Naive thymus-derived CD4-positive, alpha-beta T cell (primary cell): Measurements from ENCODE around the gene IL10RB. TPM values are rescaled to one million over a fixed set of nuclear protein-coding genes. Genes with fewer than 3 reads are reported as not detected.

Source experiments
- ATAC-seq: fragments of 150-1000 bp; cut with Tn5 transposase; 2 replicates; pipeline ENCODE4 v1.10.0; 2021; ENCODE audit warnings: mild to moderate bottlenecking, moderate library complexity
- CTCF ChIA-PET: fragments of 350-600 bp; sonication (Branson Sonifier 250); formaldehyde crosslinking; loops from one replicate; lab custom pipeline; 2021; ENCODE audit warnings: antibody characterized with exemption; lab: Charles Lee
- POLR2A ChIA-PET: fragments of 350-600 bp; sonication (Branson Sonifier 250); formaldehyde crosslinking; loops from one replicate; lab custom pipeline; 2021; ENCODE audit warnings: antibody characterized with exemption, inconsistent platforms; lab: Charles Lee
- DNase-seq, 9 donors: peaks; one replicate each; pipeline versions ENCODE4 v3.0.0 to v3.0.0-alpha.2; 2020 to 2022; ENCODE audit warnings: mixed read lengths in 1 of 9
- H3K27ac ChIP-seq: one replicate; pipeline ENCODE4 v1.7.0; 2013; ENCODE audit warnings: mild to moderate bottlenecking, low read depth, low read length, moderate library complexity
- H3K27me3 ChIP-seq, 2 donors: one replicate each; pipeline ENCODE4 v1.7.0; 2013; ENCODE audit warnings: low read length in 2 of 2, mild to moderate bottlenecking in 2 of 2, moderate library complexity in 2 of 2; ENCODE audit not compliant: control insufficient read depth in 2 of 2, insufficient read depth in 2 of 2
- H3K36me3 ChIP-seq, 3 experiments: 1 replicate in 2 of 3; 2 replicates in 1 of 3; pipeline ENCODE4 v1.7.0; 2013; ENCODE audit warnings: low read length in 3 of 3, mild to moderate bottlenecking in 3 of 3, moderate library complexity in 1 of 3; ENCODE audit not compliant: insufficient read depth in 3 of 3, control insufficient read depth in 2 of 3
- H3K4me1 ChIP-seq, 2 donors: one replicate each; pipeline ENCODE4 v1.7.0; 2013; ENCODE audit warnings: low read length in 2 of 2, mild to moderate bottlenecking in 2 of 2, moderate library complexity in 1 of 2; ENCODE audit not compliant: control insufficient read depth in 2 of 2, insufficient read depth in 2 of 2
- H3K4me3 ChIP-seq: 2 replicates; pipeline ENCODE4 v1.7.0; 2013; ENCODE audit warnings: mild to moderate bottlenecking, low read length
- H3K9me3 ChIP-seq, 3 experiments: 1 replicate in 2 of 3; 2 replicates in 1 of 3; pipeline ENCODE4 v1.7.0; 2013; ENCODE audit warnings: low read length in 3 of 3; ENCODE audit not compliant: control insufficient read depth in 2 of 3
- H3K27ac Mint-ChIP-seq, 9 donors: one replicate each; pipeline ENCODE4 v1.8.0; 2020 to 2022; ENCODE audit warnings: mixed read lengths in 9 of 9, mild to moderate bottlenecking in 8 of 9, moderate library complexity in 5 of 9, inconsistent platforms in 2 of 9
- H3K27me3 Mint-ChIP-seq, 5 donors: one replicate each; pipeline ENCODE4 v1.8.0; 2021 to 2022; ENCODE audit warnings: mixed read lengths in 5 of 5, mild to moderate bottlenecking in 1 of 5
- H3K36me3 Mint-ChIP-seq, 5 donors: one replicate each; pipeline ENCODE4 v1.8.0; 2020 to 2022; ENCODE audit warnings: mixed read lengths in 5 of 5, mild to moderate bottlenecking in 3 of 5, inconsistent platforms in 1 of 5
- H3K4me1 Mint-ChIP-seq, 7 donors: one replicate each; pipeline ENCODE4 v1.8.0; 2020 to 2022; ENCODE audit warnings: mixed read lengths in 7 of 7, mild to moderate bottlenecking in 3 of 7, inconsistent platforms in 1 of 7
- H3K4me3 Mint-ChIP-seq, 10 donors: one replicate each; pipeline ENCODE4 v1.8.0; 2020 to 2022; ENCODE audit warnings: mild to moderate bottlenecking in 10 of 10, mixed read lengths in 10 of 10, moderate library complexity in 6 of 10, inconsistent platforms in 2 of 10
- H3K9me3 Mint-ChIP-seq, 11 donors: one replicate each; pipeline ENCODE4 v1.8.0; 2020 to 2022; ENCODE audit warnings: mixed read lengths in 11 of 11, mild to moderate bottlenecking in 4 of 11, inconsistent platforms in 1 of 11, moderate library complexity in 1 of 11
- intact Hi-C, 2 donors: fragments of 100-400 bp; cut with micrococcal nuclease; formaldehyde crosslinking; loops; one replicate each; pipeline ENCODE4 v1.15.1; 2023
- polyA plus RNA-seq, 2 donors: library from polyadenylated mRNA; unstranded; fragments of 300-500 nt; fragmentation: Illumina TruSeq; gene quantifications; one replicate each; pipeline ENCODE4 v1.2.3, GENCODE V29; 2021
- total RNA-seq, 6 experiments: library from RNA in 5 of 6; stranded (reverse) in 5 of 6; gene quantifications; 1 replicate in 5 of 6; 2 replicates in 1 of 6; pipeline ENCODE4 v1.2.3 and lab custom pipeline; 2021 to 2026

IL10RB gene
- total and polyA plus RNA-seq, 7 experiments from 2014 or later: 17.6 to 51.4 (median 33.3) TPM

GRCh38 chr21:33268737-33269441, 2.7 kb downstream of the IL10RB start:
- Histone ChIP-seq H3K36me3 (peaks cover 0 to 27% (median 9%) of the 10 kb centered on the region in 3 experiments), H3K9me3 (no peaks in the 10 kb centered on the region), H3K27me3 (no peaks in the 10 kb centered on the region), H3K4me1 (peaks cover 15 to 34% of the 10 kb centered on the region in 2 donors), H3K4me3 (no peak overlapping the region), H3K27ac (peak overlapping the region; percentile 45)
- intact Hi-C loops: loop anchor here (5.0 to 10.0 kb wide), 2 partner anchors 96 to 178 kb away; no protein-coding TSS in a partner anchor
- Mint-ChIP-seq H3K4me3 (peak overlapping the region in 9 of 10 donors; percentile 24 to 98 (median 64)), H3K36me3 (peaks cover 8 to 55% (median 28%) of the 10 kb centered on the region in 5 donors), H3K9me3 (peaks cover 0 to 3% (median 0%) of the 10 kb centered on the region in 11 donors), H3K27me3 (no peaks in the 10 kb centered on the region), H3K27ac (peak overlapping the region in 7 of 9 donors; percentile 84 to 97 (median 91)), H3K4me1 (peaks cover 51 to 77% (median 73%) of the 10 kb centered on the region in 7 donors)
- ChIA-PET POLR2A (interaction anchor here (1.0 to 2.1 kb wide), 4 partner anchors 13 to 56 kb away, joined by 3 to 7 read pairs (median 3); partner anchors contain the start of gene IFNAR1), CTCF (no interaction called here)
- no peak for DNase-seq
- ATAC-seq: no peak

- H3K4me3 Mint-ChIP-seq: peak overlapping the region in 2 of 10 donors; percentile 7 to 11
- Histone ChIP-seq H3K36me3 (peaks cover 0 to 23% (median 9%) of the 10 kb centered on the region in 3 experiments), H3K27me3 (no peaks in the 10 kb centered on the region), H3K4me1 (peaks cover 15 to 26% of the 10 kb centered on the region in 2 donors), H3K9me3 (no peaks in the 10 kb centered on the region), H3K4me3 (no peak overlapping the region), H3K27ac (no peak overlapping the region)
- ATAC-seq (no peak), DNase-seq (no peak)
- H3K27ac Mint-ChIP-seq: peak overlapping the region in 1 of 9 donors; percentile 55
- H3K36me3 Mint-ChIP-seq: peaks cover 8 to 53% (median 38%) of the 10 kb centered on the region in 5 donors
- CTCF ChIA-PET: no interaction called here
- POLR2A ChIA-PET: interaction anchor here (1.7 kb wide), 1 partner anchor 23 kb away, joined by 5 read pairs; no protein-coding TSS in a partner anchor
- intact Hi-C loops: no loop called here
- no peaks in the 10 kb centered on the region for H3K27me3 Mint-ChIP-seq
- H3K4me1 Mint-ChIP-seq: peaks cover 41 to 64% (median 61%) of the 10 kb centered on the region in 7 donors
- peaks cover 0 to 3% (median 0%) of the 10 kb centered on the region in 11 donors for H3K9me3 Mint-ChIP-seq
Measured at GRCh38 chr21:33270986-33271385, 4.8 kb downstream of the IL10RB start.

GRCh38 chr21:33273044-33273443, 6.9 kb downstream of the IL10RB start:
- ChIA-PET POLR2A (interaction anchor here (1.5 kb wide), 1 partner anchor 31 kb away, joined by 3 read pairs; no protein-coding TSS in a partner anchor), CTCF (interaction anchor here (1.3 kb wide), 1 partner anchor 73 kb away, joined by 3 read pairs; no protein-coding TSS in a partner anchor)
- peaks cover 0 to 2% (median 0%) of the 10 kb centered on the region in 11 donors for H3K9me3 Mint-ChIP-seq
- intact Hi-C loops: no loop called here
- ATAC-seq (no peak), DNase-seq (no peak)
- H3K27ac Mint-ChIP-seq: peak overlapping the region in 2 of 9 donors; percentile 8 to 34
- H3K4me3 Mint-ChIP-seq: no peak overlapping the region
- no peak overlapping the region for H3K4me3 ChIP-seq
- H3K4me1 ChIP-seq: peaks cover 3 to 13% of the 10 kb centered on the region in 2 donors
- peaks cover 13 to 58% (median 50%) of the 10 kb centered on the region in 5 donors for H3K36me3 Mint-ChIP-seq
- H3K27me3 Mint-ChIP-seq: no peaks in the 10 kb centered on the region
- H3K27me3 ChIP-seq: no peaks in the 10 kb centered on the region
- peaks cover 0 to 31% (median 9%) of the 10 kb centered on the region in 3 experiments for H3K36me3 ChIP-seq
- H3K9me3 ChIP-seq: no peaks in the 10 kb centered on the region
- H3K4me1 Mint-ChIP-seq: peaks cover 29 to 54% (median 52%) of the 10 kb centered on the region in 7 donors
- H3K27ac ChIP-seq: no peak overlapping the region

- Histone ChIP-seq H3K4me1 (peaks cover 0 to 3% of the 10 kb centered on the region in 2 donors), H3K36me3 (peaks cover 10 to 55% (median 10%) of the 10 kb centered on the region in 3 experiments), H3K9me3 (no peaks in the 10 kb centered on the region), H3K27me3 (no peaks in the 10 kb centered on the region), H3K4me3 (no peak overlapping the region), H3K27ac (no peak overlapping the region)
- DNase-seq (no peak), ATAC-seq (no peak)
- ChIA-PET POLR2A (interaction anchor here (0.9 to 1.7 kb wide), 5 partner anchors 13 to 83 kb away, joined by 3 to 5 read pairs (median 3); partner anchors contain the start of genes IFNAR1 and IL10RB), CTCF (interaction anchor here (0.6 to 1.3 kb wide), 3 partner anchors 20 to 441 kb away, joined by 3 read pairs; no protein-coding TSS in a partner anchor)
- Mint-ChIP-seq H3K27ac (no peak overlapping the region), H3K9me3 (peaks cover 0 to 3% (median 0%) of the 10 kb centered on the region in 11 donors), H3K4me3 (no peak overlapping the region), H3K27me3 (no peaks in the 10 kb centered on the region), H3K4me1 (peaks cover 9 to 24% (median 15%) of the 10 kb centered on the region in 7 donors), H3K36me3 (peaks cover 7 to 59% (median 55%) of the 10 kb centered on the region in 5 donors)
- intact Hi-C loops: no loop called here
Measured at GRCh38 chr21:33278721-33279120, 12.6 kb downstream of the IL10RB start.

GRCh38 chr21:33279330-33279820, 13.2 kb downstream of the IL10RB start:
- peaks cover 0 to 3% (median 0%) of the 10 kb centered on the region in 11 donors for H3K9me3 Mint-ChIP-seq
- intact Hi-C loops: no loop called here
- H3K27me3 Mint-ChIP-seq: no peaks in the 10 kb centered on the region
- peaks cover 8 to 21% (median 15%) of the 10 kb centered on the region in 7 donors for H3K4me1 Mint-ChIP-seq
- H3K36me3 Mint-ChIP-seq: peaks cover 5 to 59% (median 56%) of the 10 kb centered on the region in 5 donors
- H3K27me3 ChIP-seq: no peaks in the 10 kb centered on the region
- H3K4me3 ChIP-seq: no peak overlapping the region
- ATAC-seq (no peak), DNase-seq (no peak)
- H3K4me3 Mint-ChIP-seq: no peak overlapping the region
- no peak overlapping the region for H3K27ac Mint-ChIP-seq
- ChIA-PET POLR2A (interaction anchor here (0.9 to 1.7 kb wide), 4 partner anchors 13 to 82 kb away, joined by 3 to 5 read pairs (median 4); partner anchors contain the start of genes IFNAR1 and IL10RB), CTCF (interaction anchor here (0.6 to 1.3 kb wide), 3 partner anchors 19 to 442 kb away, joined by 3 read pairs; no protein-coding TSS in a partner anchor)
- peaks cover 11 to 61% (median 12%) of the 10 kb centered on the region in 3 experiments for H3K36me3 ChIP-seq
- no peaks in the 10 kb centered on the region for H3K9me3 ChIP-seq
- no peak overlapping the region for H3K27ac ChIP-seq
- peaks cover 0 to 3% of the 10 kb centered on the region in 2 donors for H3K4me1 ChIP-seq

GRCh38 chr21:33281096-33281652, 15.0 kb downstream of the IL10RB start:
- DNase-seq (no peak), ATAC-seq (no peak)
- Histone ChIP-seq H3K36me3 (peaks cover 15 to 79% (median 19%) of the 10 kb centered on the region in 3 experiments), H3K27me3 (no peaks in the 10 kb centered on the region), H3K9me3 (no peaks in the 10 kb centered on the region), H3K4me1 (peaks cover 0 to 3% of the 10 kb centered on the region in 2 donors), H3K4me3 (no peak overlapping the region), H3K27ac (no peak overlapping the region)
- intact Hi-C loops: no loop called here
- POLR2A ChIA-PET: interaction anchor here (0.7 to 1.3 kb wide), 3 partner anchors 44 to 48 kb away, joined by 3 read pairs; partner anchors contain the start of gene IFNAR1
- CTCF ChIA-PET: no interaction called here
- Mint-ChIP-seq H3K36me3 (peaks cover 5 to 63% (median 52%) of the 10 kb centered on the region in 5 donors), H3K27ac (no peak overlapping the region), H3K4me3 (no peak overlapping the region), H3K27me3 (no peaks in the 10 kb centered on the region), H3K9me3 (peaks cover 0 to 3% (median 0%) of the 10 kb centered on the region in 11 donors), H3K4me1 (peaks cover 7 to 26% (median 14%) of the 10 kb centered on the region in 7 donors)
